SK-N-MC (cell line): Measurements from ENCODE around the gene NRCAM.

Source experiments
- EZH2 ChIP-seq: fragments of 200-600 bp; sonication (generic); IDR thresholded peaks from one replicate; pipeline ENCODE4 v1.6.1; 2017; ENCODE audit warnings: antibody characterized with exemption
- FOXP2 ChIP-seq: optimal IDR thresholded peaks from 2 replicates; pipeline ENCODE3; 2011; ENCODE audit warnings: mild to moderate bottlenecking, moderate library complexity; ENCODE audit not compliant: insufficient read depth; ENCODE audit errors: extremely low read length, control extremely low read depth
- POLR2AphosphoS5 ChIP-seq: IDR thresholded peaks from 2 replicates; pipeline ENCODE4 v1.6.1; 2012; ENCODE audit warnings: mild to moderate bottlenecking, low read depth, low read length, borderline replicate concordance

- TF ChIP-seq POLR2AphosphoS5 (no peak), EZH2 (no peak), FOXP2 (no peak)
Measured at GRCh38 chr7:108278281-108278680, 178.0 kb downstream of the NRCAM start.
